HEK293 (cell line): ENCODE measurements around the gene SMTNL2.

Experiments used
- CTCF ChIA-PET: fragments of 350-600 bp; formaldehyde crosslinking; extraction: SDS; loops from one replicate; lab custom pipeline; 2021; ENCODE audit warnings: antibody characterized with exemption; lab: Yijun Ruan, JAX
- POLR2A ChIA-PET: fragments of 300-600 bp; formaldehyde crosslinking; extraction: SDS; loops from one replicate; lab custom pipeline; 2020; ENCODE audit warnings: antibody characterized with exemption, inconsistent platforms; lab: Yijun Ruan, JAX
- H3K27ac ChIP-seq: fragments of 200-500 bp; sonication (Bioruptor generic); 2 replicates; pipeline ENCODE4 v1.5.1; 2014; ENCODE audit warnings: low read depth, low read length, control low read depth, inconsistent platforms; ENCODE audit errors: extremely low read depth
- H3K36me3 ChIP-seq, 2 experiments: fragments of 200-500 bp in 1 of 2; sonication (Bioruptor generic) in 1 of 2; 1 replicate in 1 of 2; 2 replicates in 1 of 2; pipeline ENCODE4 v1.5.1; 2014 to 2017; ENCODE audit warnings: inconsistent platforms in 2 of 2, low read length in 2 of 2; ENCODE audit not compliant: control insufficient read depth in 2 of 2, insufficient read depth in 1 of 2
- H3K4me1 ChIP-seq: fragments of 200-500 bp; sonication (Bioruptor generic); 2 replicates; pipeline ENCODE4 v1.5.1; 2014; ENCODE audit warnings: mild to moderate bottlenecking, low read length, inconsistent platforms; ENCODE audit not compliant: control insufficient read depth, insufficient read depth
- H3K4me3 ChIP-seq: 2 replicates; pipeline ENCODE4 v1.5.1; 2011; ENCODE audit warnings: low read depth, mild to moderate bottlenecking, control low read depth, low read length, moderate library complexity
- H3K9me3 ChIP-seq: fragments of 200-500 bp; sonication (Bioruptor generic); 2 replicates; pipeline ENCODE4 v1.5.1; 2014; ENCODE audit warnings: low read depth, low read length, inconsistent platforms; ENCODE audit not compliant: control insufficient read depth, insufficient read depth
- GLI4 ChIP-seq: fragments of 450-650 bp; formaldehyde crosslinking; IDR thresholded peaks from 2 replicates; pipeline ENCODE4 v1.5.1; 2016; ENCODE audit warnings: missing biosample characterization, missing genetic modification characterization
- GLIS2 ChIP-seq: fragments of 450-650 bp; formaldehyde crosslinking; IDR thresholded peaks from 2 replicates; pipeline ENCODE4 v1.5.1; 2016; ENCODE audit warnings: missing biosample characterization, missing genetic modification characterization
- HOXA7 ChIP-seq: sonication (generic); formaldehyde crosslinking; IDR thresholded peaks from 2 replicates; pipeline ENCODE4 v1.8.1; 2022; ENCODE audit warnings: missing genetic modification reagents, borderline replicate concordance
- PRDM1 ChIP-seq: fragments of 450-650 bp; formaldehyde crosslinking; IDR thresholded peaks from 2 replicates; pipeline ENCODE4; 2016; ENCODE audit warnings: missing biosample characterization, missing genetic modification characterization
- ZBTB48 ChIP-seq: fragments of 450-650 bp; formaldehyde crosslinking; IDR thresholded peaks from 2 replicates; pipeline ENCODE4 v1.5.1; 2016; ENCODE audit warnings: missing biosample characterization, missing genetic modification characterization
- ZIC2 ChIP-seq: fragments of 450-650 bp; formaldehyde crosslinking; IDR thresholded peaks from 2 replicates; pipeline ENCODE4 v1.5.1; 2016; ENCODE audit warnings: missing biosample characterization, missing genetic modification characterization
- ZNF10 ChIP-seq: fragments of 450-650 bp; formaldehyde crosslinking; IDR thresholded peaks from 2 replicates; pipeline ENCODE4 v1.5.1; 2017; ENCODE audit warnings: missing biosample characterization, missing genetic modification characterization
- ZNF138 ChIP-seq: fragments of 450-650 bp; formaldehyde crosslinking; IDR thresholded peaks from 2 replicates; pipeline ENCODE4 v1.5.1; 2016; ENCODE audit warnings: missing biosample characterization, missing genetic modification characterization, borderline replicate concordance
- ZNF2 ChIP-seq: fragments of 450-650 bp; formaldehyde crosslinking; IDR thresholded peaks from 2 replicates; pipeline ENCODE4 v1.5.1; 2016; ENCODE audit warnings: missing biosample characterization, missing genetic modification characterization
- ZNF221 ChIP-seq: fragments of 450-650 bp; formaldehyde crosslinking; IDR thresholded peaks from 2 replicates; pipeline ENCODE4 v1.5.1; 2017; ENCODE audit warnings: missing biosample characterization, missing genetic modification characterization, borderline replicate concordance
- ZNF324 ChIP-seq: fragments of 450-650 bp; formaldehyde crosslinking; IDR thresholded peaks from 2 replicates; pipeline ENCODE4 v1.5.1; 2016; ENCODE audit warnings: missing biosample characterization, missing genetic modification characterization
- ZNF423 ChIP-seq: fragments of 450-650 bp; formaldehyde crosslinking; IDR thresholded peaks from 2 replicates; pipeline ENCODE4 v1.5.1; 2016; ENCODE audit warnings: missing biosample characterization, missing genetic modification characterization
- ZNF510 ChIP-seq: fragments of 450-650 bp; formaldehyde crosslinking; IDR thresholded peaks from 2 replicates; pipeline ENCODE4 v1.5.1; 2018; ENCODE audit warnings: mild to moderate bottlenecking, missing genetic modification characterization, missing biosample characterization; ENCODE audit not compliant: insufficient replicate concordance
- ZNF530 ChIP-seq: fragments of 450-650 bp; formaldehyde crosslinking; IDR thresholded peaks from 2 replicates; pipeline ENCODE4 v1.5.1; 2016; ENCODE audit warnings: low read depth, missing biosample characterization, missing genetic modification characterization
- ZNF623 ChIP-seq: fragments of 450-650 bp; formaldehyde crosslinking; IDR thresholded peaks from 2 replicates; pipeline ENCODE4 v1.5.1; 2016; ENCODE audit warnings: missing biosample characterization, missing genetic modification characterization
- ZNF660 ChIP-seq: fragments of 450-650 bp; IDR thresholded peaks from 2 replicates; pipeline ENCODE4 v1.5.1; 2018; ENCODE audit warnings: missing biosample characterization, mild to moderate bottlenecking, missing genetic modification characterization
- ZNF76 ChIP-seq: fragments of 450-650 bp; formaldehyde crosslinking; IDR thresholded peaks from 2 replicates; pipeline ENCODE4; 2016; ENCODE audit warnings: low read depth, missing biosample characterization, missing genetic modification characterization, borderline replicate concordance
- ZNF768 ChIP-seq: fragments of 450-650 bp; formaldehyde crosslinking; IDR thresholded peaks from 2 replicates; pipeline ENCODE4 v1.5.1; 2018; ENCODE audit warnings: missing biosample characterization, mild to moderate bottlenecking, missing genetic modification characterization
- ZSCAN30 ChIP-seq: fragments of 450-650 bp; IDR thresholded peaks from 2 replicates; pipeline ENCODE4 v1.5.1; 2018; ENCODE audit warnings: missing biosample characterization, mild to moderate bottlenecking, missing genetic modification characterization, moderate library complexity
- TF ChIP-seq, protein P1 (sequence below): fragments of 450-650 bp; formaldehyde crosslinking; IDR thresholded peaks from 2 replicates; pipeline ENCODE4 v1.5.1; 2016; ENCODE audit warnings: missing biosample characterization, missing genetic modification characterization
- TF ChIP-seq, protein P2 (sequence below): fragments of 450-650 bp; formaldehyde crosslinking; IDR thresholded peaks from 2 replicates; pipeline ENCODE4 v1.5.1; 2016; ENCODE audit warnings: missing biosample characterization, missing genetic modification characterization
- TF ChIP-seq, protein P3 (sequence below): fragments of 450-650 bp; formaldehyde crosslinking; IDR thresholded peaks from 2 replicates; pipeline ENCODE4 v1.5.1; 2017; ENCODE audit warnings: missing biosample characterization, missing genetic modification characterization

SMTNL2 gene

DNA sequence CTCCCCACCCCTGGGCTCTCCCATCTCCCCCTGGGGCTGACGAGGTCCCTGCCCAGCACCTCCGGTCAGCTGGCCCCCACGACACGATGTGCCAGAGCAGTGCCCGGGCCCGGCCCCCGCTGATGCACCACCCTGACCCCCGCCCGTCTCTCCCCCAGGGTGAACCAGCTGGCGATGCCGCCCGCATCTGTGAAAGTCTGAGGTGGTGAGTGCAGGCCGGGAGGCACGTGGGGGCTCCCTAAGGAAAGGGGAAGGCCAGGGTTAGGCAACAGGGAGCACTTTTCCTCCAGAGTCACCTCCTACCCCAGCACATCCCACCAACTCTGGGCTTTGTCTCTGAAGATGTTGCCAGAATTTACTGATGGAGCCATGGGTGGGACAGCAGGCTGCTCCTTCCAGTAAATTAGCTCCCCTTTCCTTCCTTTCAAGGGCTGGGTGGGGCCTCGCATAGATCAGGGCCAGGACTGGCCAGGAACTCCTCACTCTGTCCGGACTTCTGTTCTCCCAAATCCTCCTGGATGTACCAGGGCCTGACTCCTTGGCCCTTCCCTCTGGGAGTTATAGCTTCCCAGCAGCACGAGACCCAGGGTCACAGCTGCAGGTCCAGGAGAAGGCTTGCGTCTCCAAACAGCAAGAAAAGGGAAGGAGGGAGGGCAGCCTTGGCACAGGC, 47.5 kb upstream of the SMTNL2 start (continued):
- TF ChIP-seq ZNF510 (tag by site-specific recombination) (no peak), PRDM1 (peak; percentile 82), HOXA7 (CRISPR knock-in tag) (no peak), ZNF623 (tag by site-specific recombination) (no peak), ZBTB48 (no peak), ZNF423 (tag by site-specific recombination) (0 out of 2 replicates have a peak, but pooled peaks have one; percentile 1), ZNF138 (tag by site-specific recombination) (no peak), ZSCAN30 (tag by site-specific recombination) (no peak)
- TF ChIP-seq, protein P1, sequence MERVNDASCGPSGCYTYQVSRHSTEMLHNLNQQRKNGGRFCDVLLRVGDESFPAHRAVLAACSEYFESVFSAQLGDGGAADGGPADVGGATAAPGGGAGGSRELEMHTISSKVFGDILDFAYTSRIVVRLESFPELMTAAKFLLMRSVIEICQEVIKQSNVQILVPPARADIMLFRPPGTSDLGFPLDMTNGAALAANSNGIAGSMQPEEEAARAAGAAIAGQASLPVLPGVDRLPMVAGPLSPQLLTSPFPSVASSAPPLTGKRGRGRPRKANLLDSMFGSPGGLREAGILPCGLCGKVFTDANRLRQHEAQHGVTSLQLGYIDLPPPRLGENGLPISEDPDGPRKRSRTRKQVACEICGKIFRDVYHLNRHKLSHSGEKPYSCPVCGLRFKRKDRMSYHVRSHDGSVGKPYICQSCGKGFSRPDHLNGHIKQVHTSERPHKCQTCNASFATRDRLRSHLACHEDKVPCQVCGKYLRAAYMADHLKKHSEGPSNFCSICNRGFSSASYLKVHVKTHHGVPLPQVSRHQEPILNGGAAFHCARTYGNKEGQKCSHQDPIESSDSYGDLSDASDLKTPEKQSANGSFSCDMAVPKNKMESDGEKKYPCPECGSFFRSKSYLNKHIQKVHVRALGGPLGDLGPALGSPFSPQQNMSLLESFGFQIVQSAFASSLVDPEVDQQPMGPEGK (tag by site-specific recombination): peak; percentile 56
- TF ChIP-seq, all 188 proteins: peak for 7

DNA sequence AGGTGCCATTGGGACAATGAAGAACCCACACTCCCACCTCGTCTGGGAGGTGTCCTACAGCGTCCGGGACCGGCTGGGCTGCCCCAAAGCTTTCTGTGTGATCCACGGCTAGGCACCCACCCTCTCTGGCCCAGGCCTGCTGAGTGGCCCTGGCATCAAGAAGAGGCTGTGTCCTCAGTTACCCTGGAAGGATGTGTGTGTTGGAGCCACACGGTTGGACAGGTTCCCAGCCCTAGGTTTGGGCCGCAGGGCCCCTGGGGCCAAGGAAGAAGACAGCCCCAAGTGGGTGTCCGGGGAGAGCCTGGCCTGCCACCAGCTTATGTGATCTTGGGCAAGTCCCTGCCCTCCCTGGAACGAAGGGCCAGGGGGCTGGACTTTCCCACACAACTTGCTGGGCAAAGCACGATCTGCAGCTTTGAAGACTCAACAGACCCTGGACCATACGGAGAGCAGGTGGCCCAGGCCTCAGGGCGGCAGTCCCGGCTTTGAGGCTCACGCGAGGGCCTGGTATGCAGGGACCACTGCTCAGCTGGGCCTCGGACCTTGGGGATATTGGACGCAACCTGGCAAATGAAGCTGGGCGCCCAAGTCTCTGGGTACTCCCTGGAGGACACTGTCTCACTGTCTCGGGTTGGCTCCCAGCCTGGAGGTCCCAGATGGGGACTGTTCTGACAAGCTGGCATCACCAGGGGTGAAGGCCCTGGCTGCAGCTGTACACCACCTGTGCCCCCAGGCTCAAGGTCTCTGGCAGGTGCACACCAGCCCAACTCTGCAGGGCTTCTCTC, 46.7 kb upstream of the SMTNL2 start:
- Histone ChIP-seq H3K36me3 (peaks cover 0 to 58% of the 10 kb centered on the region in 2 experiments; a peak in 2 of 3 replicates), H3K27ac (no peak overlapping the region), H3K4me3 (no peak overlapping the region), H3K9me3 (no peaks in the 10 kb centered on the region), H3K4me1 (no peaks in the 10 kb centered on the region)
- TF ChIP-seq ZIC2 (no peak), ZNF76 (tag by site-specific recombination) (no peak), GLIS2 (tag by site-specific recombination) (no peak), ZNF221 (tag by site-specific recombination) (no peak), ZNF2 (no peak), ZNF660 (tag by site-specific recombination) (no peak), ZNF530 (no peak), ZNF10 (tag by site-specific recombination) (no peak), ZNF324 (tag by site-specific recombination) (no peak), ZNF768 (tag by site-specific recombination) (no peak), GLI4 (tag by site-specific recombination) (no peak)
- TF ChIP-seq, protein P2, sequence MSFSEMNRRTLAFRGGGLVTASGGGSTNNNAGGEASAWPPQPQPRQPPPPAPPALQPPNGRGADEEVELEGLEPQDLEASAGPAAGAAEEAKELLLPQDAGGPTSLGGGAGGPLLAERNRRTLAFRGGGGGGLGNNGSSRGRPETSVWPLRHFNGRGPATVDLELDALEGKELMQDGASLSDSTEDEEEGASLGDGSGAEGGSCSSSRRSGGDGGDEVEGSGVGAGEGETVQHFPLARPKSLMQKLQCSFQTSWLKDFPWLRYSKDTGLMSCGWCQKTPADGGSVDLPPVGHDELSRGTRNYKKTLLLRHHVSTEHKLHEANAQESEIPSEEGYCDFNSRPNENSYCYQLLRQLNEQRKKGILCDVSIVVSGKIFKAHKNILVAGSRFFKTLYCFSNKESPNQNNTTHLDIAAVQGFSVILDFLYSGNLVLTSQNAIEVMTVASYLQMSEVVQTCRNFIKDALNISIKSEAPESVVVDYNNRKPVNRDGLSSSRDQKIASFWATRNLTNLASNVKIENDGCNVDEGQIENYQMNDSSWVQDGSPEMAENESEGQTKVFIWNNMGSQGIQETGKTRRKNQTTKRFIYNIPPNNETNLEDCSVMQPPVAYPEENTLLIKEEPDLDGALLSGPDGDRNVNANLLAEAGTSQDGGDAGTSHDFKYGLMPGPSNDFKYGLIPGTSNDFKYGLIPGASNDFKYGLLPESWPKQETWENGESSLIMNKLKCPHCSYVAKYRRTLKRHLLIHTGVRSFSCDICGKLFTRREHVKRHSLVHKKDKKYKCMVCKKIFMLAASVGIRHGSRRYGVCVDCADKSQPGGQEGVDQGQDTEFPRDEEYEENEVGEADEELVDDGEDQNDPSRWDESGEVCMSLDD (tag by site-specific recombination): no peak
- TF ChIP-seq, protein P3, sequence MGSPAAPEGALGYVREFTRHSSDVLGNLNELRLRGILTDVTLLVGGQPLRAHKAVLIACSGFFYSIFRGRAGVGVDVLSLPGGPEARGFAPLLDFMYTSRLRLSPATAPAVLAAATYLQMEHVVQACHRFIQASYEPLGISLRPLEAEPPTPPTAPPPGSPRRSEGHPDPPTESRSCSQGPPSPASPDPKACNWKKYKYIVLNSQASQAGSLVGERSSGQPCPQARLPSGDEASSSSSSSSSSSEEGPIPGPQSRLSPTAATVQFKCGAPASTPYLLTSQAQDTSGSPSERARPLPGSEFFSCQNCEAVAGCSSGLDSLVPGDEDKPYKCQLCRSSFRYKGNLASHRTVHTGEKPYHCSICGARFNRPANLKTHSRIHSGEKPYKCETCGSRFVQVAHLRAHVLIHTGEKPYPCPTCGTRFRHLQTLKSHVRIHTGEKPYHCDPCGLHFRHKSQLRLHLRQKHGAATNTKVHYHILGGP: no peak
- POLR2A ChIA-PET: interaction anchor here (0.6 to 1.8 kb wide), 8 partner anchors 8 to 117 kb away, joined by 3 to 9 read pairs (median 4); partner anchors contain the start of gene MYBBP1A
- CTCF ChIA-PET: interaction anchor here (0.6 to 1.1 kb wide), 4 partner anchors 10 to 376 kb away, joined by 3 to 4 read pairs (median 3); no protein-coding TSS in a partner anchor
